Amniotic stem cell (primary cell): ENCODE data around the gene SHISA8.
A peak's percentile ranks its signal among the peaks of the same experiment; 100 is the strongest.
"Not testable (repeated sequence)": the region's sequence is repeated elsewhere in the genome, so short reads cannot be mapped to it uniquely, and the experiment has no call there.

Source experiments
- DNase-seq: peaks from one replicate; lab custom pipeline; 2025; lab: John Stamatoyannopoulos, UW

The SHISA8 gene

DNA sequence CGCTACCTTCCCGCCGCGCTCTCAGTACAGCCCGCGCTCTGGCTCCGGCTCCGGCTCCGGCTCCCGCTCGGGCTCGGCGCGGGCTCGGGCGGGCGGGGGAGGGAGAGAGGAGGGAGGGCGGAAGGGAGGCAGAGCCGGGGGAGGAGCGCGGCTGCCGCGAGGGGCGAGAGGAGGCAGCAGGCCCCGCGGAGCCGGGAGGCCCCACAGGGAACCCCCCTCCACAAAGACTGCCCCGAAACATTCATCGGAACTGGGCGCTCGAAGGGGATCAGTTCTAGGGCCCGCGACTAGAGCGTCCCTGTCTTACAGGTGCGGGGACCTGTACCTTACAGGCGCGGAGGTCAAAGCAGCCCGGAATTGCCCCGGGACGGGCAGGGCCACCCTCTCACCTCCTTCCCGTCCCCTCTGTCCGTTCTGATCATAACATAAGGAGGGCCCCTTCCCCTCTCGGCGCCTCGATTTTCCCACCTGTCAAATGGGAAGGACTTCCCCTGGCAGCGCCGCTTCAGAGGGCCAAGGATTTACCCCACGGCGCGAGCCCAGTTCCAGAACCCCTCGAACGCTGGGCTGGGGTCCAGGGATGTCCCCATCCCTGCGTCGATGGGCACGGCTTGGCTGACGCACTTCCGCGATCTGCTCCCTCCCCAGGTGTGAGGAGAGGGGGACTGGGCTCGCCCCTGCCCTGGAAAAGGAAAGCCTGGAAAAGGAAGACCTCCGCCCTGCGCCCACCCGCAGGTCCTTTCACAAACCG is at the start of gene SHISA8:
SHISA8 (minus strand) TSS at position 40 of the 751 bp plus-strand sequence. CDS start 407 bp downstream, outside the sequence.
- peak; percentile 7 for DNase-seq

DNA sequence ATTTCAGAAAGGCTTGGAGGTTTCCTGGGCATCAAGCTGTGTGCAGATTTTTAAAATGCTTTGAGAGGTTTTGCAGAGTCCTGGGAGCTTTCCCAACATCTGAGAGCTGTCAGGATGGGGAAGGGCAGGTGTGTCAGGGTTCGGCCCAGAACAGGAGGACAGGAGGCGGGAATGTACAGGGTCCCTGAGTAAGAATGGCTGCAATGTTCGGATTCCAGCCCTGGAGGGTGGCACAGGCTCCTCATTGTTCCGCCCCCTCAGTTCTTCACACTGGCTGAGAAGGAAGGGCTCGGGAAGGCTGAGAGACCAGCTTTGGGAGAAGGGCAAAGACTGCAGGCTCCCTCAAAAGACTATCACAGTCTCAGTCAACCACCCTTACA is 49.2 kb upstream of the SHISA8 start:
- DNase-seq = no peak

DNA sequence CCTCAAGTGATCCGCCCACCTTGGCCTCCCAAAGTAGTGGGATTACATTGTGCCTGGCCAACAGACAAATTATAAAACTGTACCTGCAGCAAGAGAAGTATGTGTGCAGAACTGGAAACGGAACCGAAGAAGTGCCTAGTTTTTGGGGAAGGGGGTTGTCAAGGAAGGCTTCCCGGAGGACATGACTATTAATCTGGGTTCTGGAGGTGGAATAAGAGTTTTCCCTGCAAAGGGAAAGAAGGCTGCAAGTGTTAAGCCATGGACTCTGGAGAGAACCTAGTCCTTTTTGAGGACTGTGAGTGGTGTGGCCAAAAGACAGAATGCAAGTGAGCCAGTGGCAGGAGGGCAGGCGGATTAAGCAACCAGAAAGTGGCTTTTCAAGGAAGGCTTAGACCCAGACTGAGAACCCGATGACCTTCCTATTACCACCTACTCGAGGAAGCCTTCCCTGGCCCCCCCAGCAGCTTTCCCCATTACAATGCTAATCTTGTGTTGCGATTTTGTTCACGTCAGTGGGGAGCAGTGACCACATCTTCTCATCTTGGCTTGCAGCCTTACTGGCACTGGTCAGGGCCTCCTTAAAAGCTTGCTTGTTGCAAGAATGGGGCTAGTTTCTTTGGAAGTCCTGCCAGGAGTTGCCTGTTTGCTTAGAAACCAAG is 48.7 kb upstream of the SHISA8 start:
- no peak for DNase-seq

DNA sequence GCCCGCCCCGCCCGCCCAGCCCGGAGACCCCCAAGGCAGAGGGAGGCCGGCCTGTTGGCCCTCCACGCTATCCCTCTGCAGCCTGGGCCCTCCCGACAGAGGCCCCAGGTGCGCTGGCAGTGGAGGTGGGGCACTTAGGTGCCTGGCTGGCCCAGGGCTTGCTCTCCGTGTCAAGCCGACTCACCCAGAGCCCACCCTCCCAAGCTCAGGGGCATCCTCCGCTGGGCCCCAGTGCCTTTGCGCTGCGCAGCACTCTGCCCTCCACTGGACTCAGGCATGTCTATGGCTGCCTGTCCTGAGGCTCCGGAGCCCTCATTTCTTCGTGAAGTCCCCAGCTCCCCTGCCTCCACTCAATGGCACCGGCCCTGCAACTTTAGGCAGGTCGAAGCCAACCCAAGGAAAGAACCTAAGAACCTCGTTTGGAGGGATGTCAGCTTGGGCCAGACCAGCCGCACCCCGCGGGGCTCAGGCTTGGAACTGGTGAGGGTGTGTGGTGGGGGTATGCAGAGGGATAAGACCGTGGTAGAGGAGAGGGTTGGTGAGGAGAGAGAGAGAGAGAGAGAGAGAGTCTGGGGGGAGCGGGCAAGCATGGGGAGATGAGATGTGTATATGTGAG is 43.2 kb upstream of the SHISA8 start:
- no peak for DNase-seq

DNA sequence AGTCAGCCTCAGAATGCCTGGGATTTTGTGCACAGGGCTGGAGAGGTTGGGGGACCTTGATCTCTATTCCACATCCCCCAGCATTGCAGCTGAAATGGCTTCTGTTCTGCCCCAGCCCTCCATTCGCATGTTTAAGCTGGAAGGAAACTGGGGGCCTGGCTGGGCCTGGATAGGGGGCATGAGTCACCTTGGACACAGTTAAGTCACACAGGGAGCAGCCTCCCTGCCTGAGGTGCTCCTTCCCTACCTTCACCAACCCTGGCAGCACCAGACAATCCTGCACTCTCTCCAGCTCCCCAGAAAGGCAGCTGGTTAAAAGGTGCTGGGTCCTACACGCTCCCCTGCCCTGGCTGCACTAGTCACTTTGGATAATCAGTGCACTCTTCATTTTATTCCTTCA is 37.8 kb upstream of the SHISA8 start:
- no peak for DNase-seq

DNA sequence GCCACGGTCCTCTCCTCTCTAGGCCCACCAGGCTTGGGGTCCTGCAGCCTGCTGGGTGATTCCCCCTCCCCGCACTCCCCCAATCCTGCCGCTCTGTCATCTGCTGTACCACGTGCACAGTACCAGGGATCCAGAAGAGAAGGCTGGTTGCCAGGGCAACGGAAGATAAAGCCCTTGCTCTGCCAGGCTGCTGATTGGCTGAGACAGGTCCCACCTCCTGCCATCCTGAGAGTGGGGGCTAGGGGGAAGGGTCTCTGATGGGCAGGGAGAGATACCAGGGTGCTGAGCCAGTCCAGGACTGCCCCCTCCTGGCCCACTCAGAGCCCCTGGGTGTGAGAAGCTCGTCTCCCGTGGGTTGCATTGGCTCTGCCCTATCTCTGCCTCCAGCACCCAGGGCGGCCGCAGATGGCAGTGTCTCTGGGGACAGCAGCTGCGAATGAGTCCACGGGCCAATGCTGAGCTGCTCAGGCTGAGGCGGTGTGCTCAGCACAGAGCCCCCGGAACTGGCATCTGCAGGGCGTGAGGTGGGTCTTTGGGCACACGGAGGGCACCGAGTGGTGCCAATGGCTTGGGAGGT is 37.1 kb upstream of the SHISA8 start, which contains the start of gene SMIM45:
SMIM45 (plus strand) TSS at position 253 of the 577 bp plus-strand sequence.
- DNase-seq = no peak

DNA sequence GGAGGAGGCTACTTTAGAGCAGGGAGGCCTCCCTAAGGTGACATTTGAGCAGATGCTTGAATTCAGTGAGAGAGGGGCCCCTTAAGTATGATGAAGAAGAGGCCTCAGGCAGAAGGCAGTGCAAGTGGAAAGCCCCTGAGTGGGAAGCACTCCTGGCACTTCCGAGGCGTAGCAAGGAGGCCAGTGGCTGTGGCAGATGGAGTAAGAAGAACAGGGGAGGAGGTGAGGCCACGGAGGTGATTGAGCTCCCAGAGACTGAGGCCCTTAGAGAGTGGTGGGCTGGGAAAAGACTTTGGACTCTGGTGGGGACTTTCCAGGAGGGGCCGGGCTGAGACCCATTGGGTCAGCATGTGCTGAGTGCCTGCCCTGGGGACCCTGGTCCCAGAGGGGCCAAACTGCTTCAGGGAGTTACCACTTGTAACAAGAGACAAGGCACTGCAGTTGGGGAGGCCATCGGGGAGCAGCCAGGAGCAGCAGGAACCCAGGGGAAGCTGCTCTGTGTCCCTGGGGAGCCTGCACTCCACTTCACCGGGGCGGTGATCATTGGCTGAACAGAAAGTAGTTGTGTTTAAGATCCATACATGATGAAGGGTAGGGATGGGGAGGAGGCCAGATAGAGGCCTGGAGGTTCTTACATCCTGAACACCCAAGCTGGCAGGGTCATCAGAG is 34.6 kb upstream of the SHISA8 start:
- DNase-seq = no peak

DNA sequence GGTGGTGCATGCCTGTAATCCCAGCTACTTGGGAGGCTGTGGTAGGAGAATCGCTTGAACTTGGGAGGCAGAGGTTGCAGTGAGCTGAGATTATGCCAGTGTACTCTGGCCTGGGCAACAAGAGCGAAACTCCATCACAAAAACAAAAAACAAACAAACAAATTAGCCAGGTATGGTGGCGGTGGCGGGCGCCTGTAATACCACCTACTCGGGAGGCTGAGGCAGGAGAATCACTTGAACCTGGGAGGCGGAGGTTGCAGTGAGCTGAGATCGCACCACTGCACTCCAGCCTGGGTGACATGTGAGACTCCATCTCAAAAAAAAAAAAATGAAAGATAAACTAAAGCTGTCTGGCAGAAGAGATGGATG is 34.0 kb upstream of the SHISA8 start:
- DNase-seq = not testable (repeated sequence)

DNA sequence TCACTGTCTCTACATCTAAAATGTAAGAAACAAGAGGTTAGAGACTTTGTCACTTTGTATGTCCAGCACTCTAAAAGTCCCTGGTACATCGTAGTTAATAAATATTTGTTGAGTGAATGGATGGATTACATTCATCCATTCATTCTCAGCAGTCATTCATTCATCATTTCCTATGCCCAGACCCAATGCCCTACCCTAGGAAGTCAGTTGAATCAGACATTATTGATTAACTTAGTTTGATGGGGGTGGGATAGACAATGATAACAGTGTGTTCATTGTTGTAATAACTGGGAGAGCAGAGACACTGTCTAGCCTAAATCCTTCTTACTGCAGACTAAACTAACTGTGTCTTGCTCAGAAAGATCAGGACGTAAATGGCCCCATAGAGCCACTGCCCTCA is 33.3 kb upstream of the SHISA8 start:
- DNase-seq = no peak

DNA sequence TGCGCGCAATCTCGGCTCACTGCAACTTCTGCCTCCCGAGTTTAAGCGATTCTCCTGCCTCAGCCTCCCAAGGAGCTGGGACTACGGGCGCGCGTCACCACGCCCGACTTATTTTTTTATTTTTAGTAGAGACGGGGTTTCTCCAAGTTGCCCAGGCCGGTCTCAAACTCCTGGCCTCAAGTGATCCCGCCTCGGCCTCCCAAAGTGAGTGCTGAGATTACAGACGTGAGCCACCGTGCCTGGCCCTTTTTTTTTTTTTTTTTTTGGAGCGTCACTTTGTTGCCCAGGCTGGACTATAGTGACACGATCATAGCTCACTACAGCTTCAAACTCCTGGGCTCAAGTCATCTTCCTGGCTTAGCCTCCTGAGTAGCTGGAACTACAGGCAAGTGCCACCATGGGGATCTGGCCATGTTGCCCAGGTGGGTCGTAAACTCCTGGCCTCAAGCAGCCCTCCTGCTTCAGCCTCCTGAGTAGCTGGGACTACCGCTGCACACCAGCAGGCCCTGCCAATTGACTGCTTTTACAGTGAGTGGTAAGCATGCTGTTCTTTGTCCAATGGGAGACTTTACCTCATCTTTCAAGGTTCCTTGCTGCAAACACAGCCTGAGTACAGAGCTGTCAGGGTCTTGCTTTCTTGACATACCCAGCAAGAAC is 32.7 kb upstream of the SHISA8 start:
- DNase-seq = no peak

DNA sequence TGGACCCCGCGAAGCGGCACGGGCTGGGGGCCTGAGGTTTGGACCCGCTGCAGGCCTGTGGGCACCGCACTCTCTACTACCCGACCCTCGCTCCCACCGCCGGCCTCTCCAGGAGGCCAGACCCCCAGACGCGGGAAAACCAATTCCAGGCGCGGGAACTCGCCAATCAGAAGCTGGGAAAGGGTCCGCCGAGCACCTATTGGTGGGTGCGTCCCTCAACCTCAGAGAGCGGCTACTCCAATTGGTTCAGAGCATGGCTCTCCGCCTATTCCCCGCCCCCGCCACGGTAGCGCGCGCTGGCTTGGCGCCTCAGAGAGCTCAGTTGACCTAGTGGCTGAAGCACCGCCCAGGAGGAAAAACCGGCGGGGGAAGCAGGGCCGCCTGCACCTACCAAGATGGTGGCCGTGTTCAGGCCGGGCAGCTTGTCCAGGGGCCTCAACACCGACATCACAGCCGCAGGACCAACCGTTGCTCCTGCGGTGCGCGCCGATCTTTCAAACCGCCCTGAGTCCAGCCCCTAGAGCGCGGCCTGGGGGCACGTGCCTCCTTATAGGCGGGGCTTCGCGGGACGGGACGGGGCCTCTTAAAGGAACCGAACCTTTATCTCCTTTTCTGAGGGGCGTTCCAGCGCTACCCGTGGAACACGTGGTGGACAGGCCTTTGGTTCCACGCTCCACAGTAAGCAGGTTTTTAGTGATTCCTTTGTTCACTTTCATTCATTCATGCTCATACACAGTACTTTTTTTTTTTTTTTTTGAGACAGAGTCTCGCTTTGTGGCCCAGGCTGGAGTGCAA is 32.0 kb upstream of the SHISA8 start, which contains the start of gene CENPM:
CENPM (minus strand) TSS at position 524 of the 795 bp plus-strand sequence; CDS start at position 448, 76 bp downstream.
- peak; percentile 93 for DNase-seq

DNA sequence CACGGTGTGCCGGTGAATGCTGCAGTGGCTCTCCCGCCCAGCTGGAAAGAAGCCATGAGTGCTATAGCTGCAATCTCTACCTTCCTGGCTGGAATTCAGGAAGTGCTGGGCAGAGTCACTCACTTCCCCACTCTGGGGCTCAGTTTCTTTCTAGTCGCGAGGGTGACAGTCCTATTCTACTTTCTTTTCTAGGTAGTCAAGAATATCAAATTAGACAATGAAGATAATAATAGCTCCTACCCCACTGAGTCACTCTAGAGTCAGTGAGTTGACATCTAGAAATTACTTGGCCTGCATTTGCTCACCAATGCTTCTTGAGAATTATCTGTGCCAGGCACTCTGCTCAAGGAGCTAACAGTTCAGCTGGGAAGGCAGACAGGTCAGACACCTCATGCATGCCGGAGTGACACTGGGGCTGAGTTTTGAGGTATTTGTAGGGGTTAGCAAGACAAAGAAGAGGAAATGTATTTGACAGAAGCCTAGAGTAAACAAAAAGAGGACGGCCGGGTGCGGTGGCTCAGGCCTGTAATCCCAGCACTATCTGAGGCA is 28.9 kb upstream of the SHISA8 start:
- DNase-seq = no peak

DNA sequence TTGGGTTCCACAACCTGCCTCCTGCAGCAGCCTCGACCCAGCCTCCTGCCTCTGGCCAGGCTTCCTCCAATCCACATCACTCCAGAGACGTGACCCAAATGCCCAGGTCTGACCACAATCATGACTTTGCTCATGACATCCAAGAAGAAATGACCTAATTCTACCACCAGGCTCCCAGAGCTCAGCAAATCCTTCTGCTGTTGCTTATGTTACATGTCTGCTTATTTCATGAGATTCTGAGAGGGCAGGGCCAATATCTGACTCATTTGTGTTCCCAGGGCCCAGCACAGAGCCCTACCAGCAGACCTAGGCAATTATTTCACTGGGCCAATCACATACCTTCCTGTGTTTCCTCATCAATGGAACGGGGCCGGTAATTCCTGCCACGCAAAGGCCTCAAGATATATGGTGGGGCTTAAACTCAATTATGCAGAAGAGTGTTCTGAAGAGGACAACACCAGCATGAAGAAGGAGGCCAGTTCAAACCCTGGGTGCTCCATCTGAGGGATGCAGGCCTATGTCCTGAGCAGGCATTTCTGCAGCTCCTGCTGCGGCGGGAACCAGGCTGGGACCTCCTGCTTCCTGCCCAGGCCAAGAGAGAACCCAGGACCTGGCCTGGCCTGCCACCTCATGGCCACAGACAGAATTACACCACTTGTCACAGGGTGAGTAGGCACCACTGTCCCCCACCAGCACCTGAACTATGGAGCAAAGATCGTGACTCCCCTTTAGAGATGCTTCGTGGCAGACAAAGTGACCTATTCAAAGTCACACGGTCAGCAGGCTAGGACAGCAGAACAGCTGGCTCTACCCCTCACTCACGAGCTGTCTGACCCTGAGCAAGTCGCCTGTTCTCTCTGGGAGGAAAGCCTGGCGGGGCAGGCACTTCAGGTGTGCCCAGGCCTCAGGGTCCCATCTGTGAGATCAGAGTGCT is 26.2 kb upstream of the SHISA8 start:
- peak; percentile 57 for DNase-seq

DNA sequence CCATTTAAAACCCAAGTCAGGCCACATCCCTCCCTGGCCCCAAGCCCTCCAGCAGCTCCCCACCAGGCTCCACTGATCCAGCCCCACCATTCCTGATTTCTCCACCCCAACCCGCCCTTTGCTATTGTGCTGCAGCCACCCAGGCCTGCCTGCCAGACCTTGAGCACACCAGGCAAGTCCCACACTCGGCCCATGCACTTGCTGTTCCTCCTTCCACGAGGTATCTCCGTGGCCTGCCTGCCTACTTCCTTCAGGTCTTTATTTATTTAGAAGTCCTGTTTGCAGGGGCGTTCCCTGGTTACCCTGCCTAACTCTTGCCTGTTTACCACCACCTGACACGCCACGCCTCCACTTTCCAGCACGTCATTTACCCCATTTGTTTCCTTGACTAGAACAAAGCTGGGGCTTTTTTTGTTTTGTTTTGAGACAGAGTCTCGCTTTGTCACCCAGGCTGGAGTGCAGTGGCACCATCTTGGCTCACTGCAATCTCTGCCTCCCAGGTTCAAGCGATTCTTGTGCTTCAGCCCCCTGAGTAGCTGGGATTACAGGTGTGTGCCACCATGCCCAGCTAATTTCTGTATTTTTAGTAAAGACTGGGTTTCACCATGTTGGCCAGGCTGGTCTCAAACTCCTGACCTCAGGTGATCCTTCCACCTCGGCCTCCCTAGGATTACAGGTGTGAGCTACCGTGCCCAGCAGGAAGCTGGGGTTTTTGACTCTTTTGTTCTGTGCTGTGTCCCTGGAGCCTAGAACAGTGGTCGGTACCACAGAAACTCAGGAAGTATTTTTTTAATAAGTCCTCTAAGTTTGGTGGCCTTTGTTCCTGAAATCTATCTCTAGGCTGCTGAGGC is 25.3 kb upstream of the SHISA8 start:
- no peak for DNase-seq

DNA sequence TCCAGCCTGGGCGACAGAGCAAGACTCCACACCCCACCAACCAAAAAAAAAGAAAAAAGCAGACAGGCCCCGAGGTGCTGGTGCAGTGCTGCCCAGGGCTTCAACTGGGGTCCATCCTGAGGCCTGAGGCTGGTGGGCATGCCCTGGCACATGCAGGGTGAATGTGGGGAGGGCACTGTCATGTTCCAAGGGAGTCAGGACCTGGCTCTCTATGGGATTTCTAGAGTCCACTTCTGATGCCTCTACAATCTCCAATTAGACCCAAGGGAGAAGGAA is 22.0 kb upstream of the SHISA8 start:
- DNase-seq = no peak

DNA sequence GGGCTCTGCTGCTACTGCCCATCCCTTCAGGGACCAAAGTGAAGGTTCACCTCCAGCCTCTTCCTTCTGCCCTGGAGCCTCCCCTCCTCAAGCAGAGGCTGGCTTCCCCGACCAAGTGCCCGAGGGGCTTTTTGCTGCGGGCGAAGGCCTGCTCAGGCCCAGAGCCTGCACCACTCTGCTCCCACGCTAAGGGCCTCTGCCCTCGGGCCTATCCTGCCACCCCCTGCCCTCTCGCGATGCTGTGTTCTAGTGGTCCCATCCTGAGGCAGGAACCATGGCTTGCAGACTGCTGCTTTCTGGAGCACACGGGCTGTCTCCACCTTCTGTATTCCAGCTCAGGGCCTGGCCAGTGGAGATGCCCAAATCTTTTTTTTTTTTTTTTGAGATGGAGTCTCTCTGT is 20.6 kb upstream of the SHISA8 start:
- no peak for DNase-seq

DNA sequence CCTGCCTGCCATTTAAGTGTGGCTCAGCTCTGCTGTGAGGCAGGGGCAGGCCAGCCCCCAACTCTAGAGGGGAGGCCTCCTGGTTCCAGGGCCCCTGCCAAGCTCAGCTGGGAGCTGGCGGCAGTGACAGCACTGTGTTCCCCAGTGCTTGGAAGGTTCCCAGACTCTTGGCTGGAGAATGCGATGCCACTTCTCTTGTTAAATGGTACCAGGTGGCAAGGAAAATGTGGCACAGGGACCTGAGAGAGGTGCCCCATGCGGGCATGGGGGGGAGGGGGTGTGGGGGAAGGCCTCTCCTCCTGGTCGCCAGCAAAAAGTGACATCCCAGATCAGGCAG is 20.1 kb upstream of the SHISA8 start:
- no peak for DNase-seq

DNA sequence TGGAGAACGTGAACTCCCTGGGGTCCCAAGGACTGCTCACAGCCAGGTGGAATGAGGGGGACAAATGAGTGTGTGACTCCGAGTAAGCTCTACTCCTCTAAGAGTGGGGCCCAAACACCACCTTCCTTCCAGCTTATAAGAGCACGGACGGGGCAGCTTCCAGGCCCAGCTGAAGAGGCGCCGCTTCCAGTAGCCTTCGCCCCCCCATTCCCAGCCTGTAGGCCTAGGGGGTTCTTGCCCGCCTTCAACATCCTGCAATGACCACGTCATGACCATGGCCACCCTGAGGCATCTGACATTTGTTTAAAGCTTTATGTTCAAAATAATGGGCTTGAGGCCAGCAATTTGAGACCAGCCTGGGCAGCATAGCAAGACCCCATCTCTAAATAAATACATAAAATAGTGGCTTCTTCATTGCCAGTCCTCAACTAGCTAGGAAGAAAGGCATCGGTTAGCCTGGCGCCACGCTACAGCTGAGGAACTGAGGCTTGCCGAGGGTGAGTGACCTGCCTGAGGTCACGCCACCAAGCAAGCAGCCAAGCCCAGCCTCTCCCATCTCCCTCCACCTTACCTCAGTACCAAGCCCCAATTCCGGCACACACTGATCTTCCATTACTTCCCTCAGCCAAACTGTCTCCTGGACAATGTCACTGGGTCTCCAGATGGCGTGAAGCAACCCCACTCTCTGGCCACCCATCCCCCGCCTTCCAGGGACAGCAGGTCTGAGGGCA is 19.6 kb upstream of the SHISA8 start:
- no peak for DNase-seq
